H9 (cell line): ENCODE results near the gene SMIM32. TPM values are rescaled to one million over a fixed set of nuclear protein-coding genes. Genes with fewer than 3 reads are reported as not detected.

Source experiments
- DNase-seq: peaks from one replicate; pipeline ENCODE4 v3.0.0-alpha.2; 2017
- H2AFZ ChIP-seq: one replicate; pipeline ENCODE4 v1.6.1; 2013; ENCODE audit warnings: mild to moderate bottlenecking, low read length, control low read depth, moderate library complexity
- H2AK5ac ChIP-seq: 2 replicates; pipeline ENCODE4 v1.6.1; 2013; ENCODE audit warnings: low read length, control low read depth, mixed read lengths; ENCODE audit not compliant: insufficient read length
- H2BK120ac ChIP-seq: one replicate; pipeline ENCODE4 v1.6.1; 2013; ENCODE audit warnings: low read depth, mild to moderate bottlenecking, low read length, control low read depth, inconsistent platforms; ENCODE audit not compliant: poor library complexity, severe bottlenecking
- H2BK12ac ChIP-seq: 2 replicates; pipeline ENCODE4 v1.6.1; 2013; ENCODE audit warnings: low read length, control low read depth, mixed read lengths, low read depth; ENCODE audit not compliant: insufficient read length
- H2BK15ac ChIP-seq: 2 replicates; pipeline ENCODE4 v1.6.1; 2013; ENCODE audit warnings: low read depth, low read length, control low read depth
- H2BK20ac ChIP-seq: one replicate; pipeline ENCODE4 v1.6.1; 2013; ENCODE audit warnings: low read depth, mild to moderate bottlenecking, low read length, control low read depth, inconsistent platforms; ENCODE audit not compliant: poor library complexity, severe bottlenecking
- H2BK5ac ChIP-seq: 2 replicates; pipeline ENCODE4 v1.6.1; 2013; ENCODE audit warnings: low read length, control low read depth, mixed read lengths; ENCODE audit not compliant: insufficient read length
- H3K14ac ChIP-seq: 2 replicates; pipeline ENCODE4 v1.6.1; 2013; ENCODE audit warnings: low read length, control low read depth; ENCODE audit not compliant: insufficient read depth
- H3K18ac ChIP-seq: 2 replicates; pipeline ENCODE4 v1.6.1; 2013; ENCODE audit warnings: low read depth, mild to moderate bottlenecking, mixed read lengths, low read length, control low read depth; ENCODE audit not compliant: insufficient read length
- H3K23ac ChIP-seq: 2 replicates; pipeline ENCODE4 v1.6.1; 2013; ENCODE audit warnings: low read length, control low read depth, mixed read lengths, low read depth; ENCODE audit not compliant: insufficient read length
- H3K23me2 ChIP-seq: 2 replicates; pipeline ENCODE4 v1.6.1; 2013; ENCODE audit warnings: low read depth, mild to moderate bottlenecking, mixed read lengths, low read length, control low read depth; ENCODE audit not compliant: insufficient read length, poor library complexity, severe bottlenecking
- H3K27ac ChIP-seq: 2 replicates; pipeline ENCODE4 v1.5.1; 2013; ENCODE audit warnings: low read length, control low read depth, mixed read lengths, low read depth; ENCODE audit not compliant: insufficient read length
- H3K27me3 ChIP-seq: 2 replicates; pipeline ENCODE4 v1.6.1; 2013; ENCODE audit warnings: low read length, control low read depth, inconsistent platforms; ENCODE audit not compliant: insufficient read depth
- H3K4ac ChIP-seq: 2 replicates; pipeline ENCODE4 v1.6.1; 2013; ENCODE audit warnings: low read depth, mild to moderate bottlenecking, control low read depth, inconsistent platforms, low read length, moderate library complexity
- H3K4me1 ChIP-seq: 2 replicates; pipeline ENCODE4 v1.6.1; 2013; ENCODE audit warnings: low read length, control low read depth, inconsistent platforms; ENCODE audit not compliant: insufficient read depth
- H3K4me2 ChIP-seq: 2 replicates; pipeline ENCODE4 v1.6.1; 2013; ENCODE audit warnings: low read length, control low read depth, mixed read lengths; ENCODE audit not compliant: insufficient read length, insufficient read depth
- H3K56ac ChIP-seq: 2 replicates; pipeline ENCODE4 v1.6.1; 2013; ENCODE audit warnings: low read depth, mild to moderate bottlenecking, mixed read lengths, low read length, control low read depth; ENCODE audit not compliant: insufficient read length
- H3K79me1 ChIP-seq: 2 replicates; pipeline ENCODE4 v1.6.1; 2013; ENCODE audit warnings: low read depth, mild to moderate bottlenecking, moderate library complexity, low read length, control low read depth, inconsistent platforms; ENCODE audit not compliant: insufficient read depth, poor library complexity, severe bottlenecking
- H3K79me2 ChIP-seq: 2 replicates; pipeline ENCODE4 v1.6.1; 2013; ENCODE audit warnings: low read length, control low read depth, inconsistent platforms; ENCODE audit not compliant: insufficient read depth
- H3K9ac ChIP-seq: 2 replicates; pipeline ENCODE4 v1.6.1; 2013; ENCODE audit warnings: low read length, control low read depth, mixed read lengths; ENCODE audit not compliant: insufficient read length; ENCODE audit errors: extremely low read depth
- H3K9me3 ChIP-seq: one replicate; pipeline ENCODE4 v1.6.1; 2013; ENCODE audit warnings: low read depth, low read length, inconsistent platforms; ENCODE audit not compliant: control insufficient read depth
- H3T11ph ChIP-seq: one replicate; pipeline ENCODE4 v1.6.1; 2013; ENCODE audit warnings: mild to moderate bottlenecking, low read length, control low read depth, inconsistent platforms
- H4K20me1 ChIP-seq: one replicate; pipeline ENCODE4 v1.6.1; 2013; ENCODE audit not compliant: control insufficient read depth, insufficient read length, insufficient read depth
- H4K5ac ChIP-seq: 2 replicates; pipeline ENCODE4 v1.6.1; 2013; ENCODE audit warnings: low read depth, mild to moderate bottlenecking, mixed read lengths, low read length, control low read depth; ENCODE audit not compliant: insufficient read length
- H4K8ac ChIP-seq: replicated peaks from 2 replicates; pipeline ENCODE4 v1.6.1; 2013; ENCODE audit warnings: low read length, control low read depth, mixed read lengths, low read depth; ENCODE audit not compliant: insufficient read length
- H4K91ac ChIP-seq: 2 replicates; pipeline ENCODE4 v1.6.1; 2013; ENCODE audit warnings: low read depth, mild to moderate bottlenecking, moderate library complexity, mixed read lengths, low read length, control low read depth; ENCODE audit not compliant: insufficient read length
- H3K27ac Mint-ChIP-seq, 3 experiments: 2 replicates in 2 of 3; 3 replicates in 1 of 3; pipeline ENCODE4 v1.8.0; 2020 to 2021; ENCODE audit warnings: mixed read lengths in 3 of 3, mild to moderate bottlenecking in 1 of 3, moderate library complexity in 1 of 3
- H3K27me3 Mint-ChIP-seq: 2 replicates; pipeline ENCODE4 v1.8.0; 2021; ENCODE audit warnings: low read depth, mild to moderate bottlenecking, moderate library complexity, mixed read lengths
- H3K36me3 Mint-ChIP-seq, 3 experiments: 2 replicates in 2 of 3; 3 replicates in 1 of 3; pipeline ENCODE4 v1.8.0; 2020 to 2021; ENCODE audit warnings: low read depth in 3 of 3, mixed read lengths in 3 of 3; ENCODE audit not compliant: insufficient read depth in 1 of 3
- H3K4me1 Mint-ChIP-seq, 2 experiments: 2 replicates each; pipeline ENCODE4 v1.8.0; 2020; ENCODE audit warnings: mixed read lengths in 2 of 2
- H3K4me3 Mint-ChIP-seq, 2 experiments: 2 replicates in 1 of 2; 3 replicates in 1 of 2; pipeline ENCODE4 v1.8.0; 2020 to 2021; ENCODE audit warnings: mild to moderate bottlenecking in 2 of 2, mixed read lengths in 2 of 2, moderate library complexity in 1 of 2
- H3K9me3 Mint-ChIP-seq, 2 experiments: 2 replicates in 1 of 2; 3 replicates in 1 of 2; pipeline ENCODE4 v1.8.0; 2020; ENCODE audit warnings: mild to moderate bottlenecking in 2 of 2, mixed read lengths in 2 of 2, moderate library complexity in 1 of 2
- CTCF ChIP-seq: fragments of 200-600 bp; sonication (generic); conservative IDR thresholded peaks from 3 replicates; pipeline ENCODE4 v1.8.0; 2021; ENCODE audit warnings: antibody characterized with exemption, mild to moderate bottlenecking
- WGBS: extraction: QIAGEN DNeasy Blood & Tissue Kit; methylation state at CpG from one replicate; pipeline ENCODE4 v1.1.7; 2013; ENCODE audit warnings: missing lambda C conversion rate, low lambda C conversion rate, mixed read lengths; ENCODE audit not compliant: insufficient read length; ENCODE audit errors: extremely low coverage; 5-methylcytosine and 5-hydroxymethylcytosine counted together
- total RNA-seq: library from RNA; stranded (reverse); gene quantifications from 2 replicates; pipeline ENCODE4 v1.2.1, GENCODE V29; 2021

SMIM32 gene
- total RNA-seq, 1 experiment from 2014 or later, result not detected

DNA sequence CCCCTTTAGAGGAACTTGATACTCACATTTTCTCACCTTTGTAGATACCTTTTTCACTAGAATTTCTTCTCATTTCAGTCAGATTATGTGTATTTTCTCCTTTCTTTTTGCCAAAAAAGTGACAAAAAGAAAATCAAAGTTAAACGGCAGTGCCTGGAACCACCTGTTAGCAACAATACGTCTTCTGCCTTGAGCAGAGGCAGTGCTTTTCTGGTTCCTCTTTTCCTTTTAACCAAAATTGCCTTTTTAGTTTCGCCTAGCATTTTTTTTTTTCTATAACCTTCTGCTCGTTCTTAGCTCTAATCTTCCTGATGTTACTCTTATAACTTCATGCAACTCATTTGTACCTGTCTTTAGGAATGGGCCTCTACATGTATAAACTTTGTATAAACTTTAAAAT, 26.1 kb downstream of the SMIM32 start:
- no peaks in the 10 kb centered on the region for H3K79me2 ChIP-seq

More for the DNA sequence above, 26.1 kb downstream of the SMIM32 start:
- no peaks in the 10 kb centered on the region for H3K4me1 Mint-ChIP-seq
- H3K27me3 Mint-ChIP-seq, result no peaks in the 10 kb centered on the region
- no peak overlapping the region for H3K4ac ChIP-seq
- no peak overlapping the region for H2BK5ac ChIP-seq
- H3T11ph ChIP-seq, result no peak overlapping the region
- DNase-seq, result no peak
- H4K20me1 ChIP-seq, result no peaks in the 10 kb centered on the region
- H3K56ac ChIP-seq, result no peak overlapping the region
- no peak overlapping the region for H2BK120ac ChIP-seq
- H3K23ac ChIP-seq, result no peak overlapping the region
- no peak overlapping the region for H4K5ac ChIP-seq
- no peaks in the 10 kb centered on the region for H3K9me3 ChIP-seq
- no peak overlapping the region for H2AFZ ChIP-seq
- no peak overlapping the region for H3K27ac ChIP-seq
- H3K36me3 Mint-ChIP-seq, result peaks cover 5 to 40% (median 37%) of the 10 kb centered on the region in 3 experiments; a peak in 6 of 7 replicates
- no peak overlapping the region for H3K4me3 Mint-ChIP-seq
- no peak overlapping the region for H3K4me2 ChIP-seq
- H3K27ac Mint-ChIP-seq, result peak overlapping the region in 1 of 3 experiments; percentile 21; a peak in 1 of 7 replicates
- no peak overlapping the region for H2BK15ac ChIP-seq
- H3K79me1 ChIP-seq, result peaks cover 6% of the 10 kb centered on the region
- H4K91ac ChIP-seq, result no peak overlapping the region
- H3K4me1 ChIP-seq, result no peaks in the 10 kb centered on the region
- H3K23me2 ChIP-seq, result no peaks in the 10 kb centered on the region
- no peak overlapping the region for H4K8ac ChIP-seq
- H3K14ac ChIP-seq, result no peak overlapping the region
- H3K27me3 ChIP-seq, result no peaks in the 10 kb centered on the region
- H3K9me3 Mint-ChIP-seq, result no peaks in the 10 kb centered on the region
- no peak overlapping the region for H2BK12ac ChIP-seq
- no peak overlapping the region for H3K18ac ChIP-seq
- no peak overlapping the region for H2BK20ac ChIP-seq
- no peak overlapping the region for H3K9ac ChIP-seq
- TF ChIP-seq CTCF, result no peak
- no CpG with 5 or more reads among the region's 4 CpGs for WGBS
- no peak overlapping the region for H2AK5ac ChIP-seq
